Mammary epithelial cell (primary cell): ENCODE measurements around the gene ODR4.

Experiments
- CTCF ChIP-seq, 2 donors: IDR thresholded peaks in 1 of 2; conservative IDR thresholded peaks in 1 of 2; 2 replicates each; pipeline ENCODE4 v1.5.1; 2011 to 2012; ENCODE audit warnings: inconsistent platforms in 2 of 2, low read length in 2 of 2, mild to moderate bottlenecking in 2 of 2, control low read depth in 1 of 2, low read depth in 1 of 2; ENCODE audit not compliant: insufficient read depth in 1 of 2; ENCODE audit errors: extremely low read depth in 1 of 2
- EZH2 ChIP-seq: IDR thresholded peaks from 2 replicates; pipeline ENCODE4 v1.6.1; 2012; ENCODE audit warnings: low read length, inconsistent platforms, borderline replicate concordance

- TF ChIP-seq CTCF (conservative IDR thresholded peaks at IDR 0.05 in 1 of 2, IDR thresholded peaks at IDR 0.05 in 1 of 2; ENCODE audit: extremely low read depth in 1 of 2, insufficient read depth in 1 of 2, low read depth in 1 of 2, low read length in 2 of 2) (peak; percentile 85 to 87), EZH2 (no peak)
Measured at GRCh38 chr1:186375152-186375928, at the start of gene ODR4, which contains the start of gene TPR.
